Activated T-cell treated with anti-CD3 and anti-CD28 coated beads for 4 hours (primary cell): ENCODE data around the gene ANKK1.

Experiments used
- DNase-seq: peaks from one replicate; pipeline ENCODE4 v3.0.0-alpha.2; 2020

ANKK1 gene

DNA sequence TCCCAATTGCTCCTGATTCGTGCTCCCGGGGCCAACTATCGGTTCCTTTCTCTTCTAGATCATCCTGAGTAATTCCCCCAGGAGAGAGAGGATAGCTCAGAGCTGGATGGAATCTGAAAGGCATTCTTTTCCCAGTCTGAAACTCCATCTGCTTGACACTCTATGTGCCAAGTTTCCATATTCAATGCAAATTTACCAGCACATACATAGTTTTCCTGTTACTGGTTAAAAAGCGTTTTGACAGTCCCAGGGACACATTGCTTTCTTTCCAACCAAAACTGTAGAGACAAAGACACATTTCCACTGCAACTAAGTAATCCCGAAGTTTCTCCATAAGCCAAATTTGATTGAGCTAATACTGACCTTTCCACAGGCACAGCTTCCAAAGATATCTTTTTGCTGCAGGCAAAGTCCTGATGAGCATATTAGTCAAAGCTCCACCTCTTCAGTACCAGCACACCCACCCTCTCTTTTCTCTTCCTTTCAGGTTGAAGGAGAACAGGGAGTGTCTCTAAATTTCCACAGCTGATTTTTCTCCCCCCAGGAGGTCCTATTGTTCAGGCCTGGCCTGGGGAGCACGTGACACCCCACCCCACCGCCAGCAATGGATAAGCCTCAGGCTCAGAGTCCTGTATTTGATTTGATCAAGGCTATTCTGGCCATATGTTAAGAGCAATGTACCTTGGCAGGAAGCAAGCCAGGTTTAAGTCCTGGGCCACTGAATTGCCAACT is 9.7 kb upstream of the ANKK1 start:
- no peak for DNase-seq

DNA sequence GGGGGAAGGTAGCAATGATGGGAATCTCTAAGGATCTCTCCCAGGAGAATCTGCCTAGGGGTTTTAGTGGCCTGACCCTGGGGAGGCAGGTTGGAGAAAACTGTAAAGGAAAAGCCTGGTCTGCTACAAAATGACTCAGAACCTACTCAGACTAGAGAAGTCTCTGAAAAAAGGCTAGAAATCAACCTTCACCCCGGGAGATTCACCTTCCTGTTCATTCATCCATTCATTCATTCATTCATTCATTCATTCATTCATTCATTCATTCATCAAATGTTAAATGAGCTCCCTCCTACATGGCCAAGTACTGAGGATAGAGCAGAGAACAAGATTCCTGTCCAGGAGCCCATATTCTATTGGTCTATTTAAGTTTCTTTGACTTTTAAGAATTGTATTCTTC is 8.9 kb upstream of the ANKK1 start:
- DNase-seq, result no peak

GRCh38 chr11:113382121-113382520 is 5.5 kb upstream of the ANKK1 start:
- DNase-seq, result no peak

GRCh38 chr11:113384551-113384950 is 3.0 kb upstream of the ANKK1 start:
- no peak for DNase-seq

DNA sequence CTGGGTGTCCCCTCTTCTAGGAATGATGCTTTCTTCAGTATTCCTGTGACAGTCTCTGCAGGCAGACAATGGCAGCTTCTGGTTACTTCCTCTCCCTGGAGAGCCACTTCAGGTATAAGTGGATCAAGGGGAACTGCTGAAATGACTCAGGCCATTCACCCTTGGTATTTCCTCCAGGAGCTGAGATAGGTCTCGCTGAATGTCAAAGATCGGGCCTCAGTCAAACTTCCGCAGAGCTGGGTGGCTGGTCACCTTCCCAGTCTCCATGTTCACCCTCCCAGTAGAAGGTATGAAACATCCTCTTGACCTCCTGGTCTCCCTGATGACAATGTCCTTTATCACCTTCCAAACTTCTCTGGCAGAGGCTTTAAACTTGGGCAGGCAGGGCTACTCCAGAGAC is 1.8 kb upstream of the ANKK1 start:
- no peak for DNase-seq

DNA sequence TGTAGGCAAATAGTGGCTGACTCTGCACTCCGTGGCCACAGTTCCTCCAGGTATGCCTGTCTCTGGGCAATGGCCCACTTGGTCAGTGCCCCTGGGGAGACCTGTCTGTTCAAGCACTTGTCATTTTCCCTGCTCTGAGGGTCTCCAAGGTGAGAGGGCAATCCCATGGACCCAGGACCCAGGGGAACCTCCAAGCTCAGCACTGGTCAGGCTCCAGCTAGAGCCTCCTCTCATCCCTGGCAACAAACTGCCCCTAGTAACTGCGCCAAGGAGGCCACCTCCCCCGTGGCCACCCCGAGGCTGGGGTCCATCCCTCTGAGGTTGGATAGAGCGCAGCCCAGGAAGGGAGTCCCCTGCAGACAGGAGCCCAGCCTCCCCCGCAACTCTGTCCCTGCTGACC is 713 bp upstream of the ANKK1 start:
- DNase-seq, result no peak

DNA sequence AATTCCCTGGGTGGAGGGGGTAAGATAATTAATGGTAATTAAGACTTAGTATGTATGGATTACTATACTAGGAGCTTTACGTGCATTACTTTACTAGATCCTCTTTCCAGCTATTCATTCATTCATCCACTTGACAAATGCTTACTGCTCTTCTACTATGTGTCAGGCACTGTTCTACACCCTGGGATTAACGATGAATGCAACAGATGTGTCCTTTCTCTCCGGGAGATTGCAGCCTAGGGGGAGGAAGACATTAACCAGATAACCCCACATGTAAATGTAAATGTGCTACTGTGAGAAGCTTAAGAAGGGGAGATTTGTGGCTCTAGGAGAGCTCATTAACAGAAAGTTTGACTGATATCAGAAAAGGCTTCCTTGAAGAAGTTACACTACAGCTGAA is 1.7 kb downstream of the ANKK1 start:
- DNase-seq, result no peak

DNA sequence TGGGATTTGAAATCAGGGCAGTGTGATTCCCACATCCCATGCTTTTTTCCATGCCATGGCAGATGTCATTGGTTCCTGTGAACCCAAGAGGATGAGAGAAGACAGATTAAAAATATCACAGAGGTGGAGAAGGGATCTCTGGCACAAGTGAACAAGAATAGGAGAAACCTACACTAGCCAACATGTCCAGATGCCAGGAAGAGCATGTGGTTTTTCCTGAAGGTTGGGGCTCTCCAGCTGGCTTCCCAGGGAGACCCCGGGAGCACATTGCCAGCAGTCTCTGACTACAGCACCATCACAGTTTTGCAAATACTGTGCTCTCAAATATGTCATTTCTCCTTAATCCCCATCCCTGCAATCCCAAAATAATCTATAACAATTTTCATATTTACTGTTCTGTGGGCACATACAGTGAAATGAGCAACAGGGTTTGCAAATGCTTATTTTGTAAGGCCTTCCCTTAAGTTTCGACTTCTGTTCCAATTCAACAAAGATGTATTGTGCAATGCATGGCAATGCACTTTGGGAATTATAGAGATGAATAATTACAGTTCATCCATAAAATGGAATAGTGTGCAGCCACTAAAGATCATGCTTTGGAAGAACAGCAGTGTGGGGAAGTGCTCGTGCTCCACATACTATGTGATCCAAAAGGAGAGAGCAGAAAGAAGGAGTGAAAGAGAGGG is 4.8 kb downstream of the ANKK1 start:
- DNase-seq, result no peak

- no peak for DNase-seq
Observed at GRCh38 chr11:113393501-113393985, 6.0 kb downstream of the ANKK1 start.

DNA sequence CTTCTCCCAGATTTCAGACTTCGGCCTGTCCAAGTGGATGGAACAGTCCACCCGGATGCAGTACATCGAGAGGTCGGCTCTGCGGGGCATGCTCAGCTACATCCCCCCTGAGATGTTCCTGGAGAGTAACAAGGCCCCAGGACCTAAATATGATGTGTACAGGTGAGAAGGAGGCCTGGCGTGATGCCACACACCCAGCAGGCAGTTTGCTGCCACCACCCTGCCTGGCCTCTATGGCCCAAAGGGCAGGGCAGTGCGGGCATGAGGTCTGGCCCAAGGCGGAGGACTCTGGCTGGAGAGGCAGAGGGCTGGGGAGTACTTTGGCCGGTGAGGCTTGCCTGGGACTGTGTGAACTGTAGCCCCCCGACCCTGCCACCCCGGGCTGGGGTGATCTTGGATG is 7.3 kb downstream of the ANKK1 start:
- DNase-seq, result no peak

DNA sequence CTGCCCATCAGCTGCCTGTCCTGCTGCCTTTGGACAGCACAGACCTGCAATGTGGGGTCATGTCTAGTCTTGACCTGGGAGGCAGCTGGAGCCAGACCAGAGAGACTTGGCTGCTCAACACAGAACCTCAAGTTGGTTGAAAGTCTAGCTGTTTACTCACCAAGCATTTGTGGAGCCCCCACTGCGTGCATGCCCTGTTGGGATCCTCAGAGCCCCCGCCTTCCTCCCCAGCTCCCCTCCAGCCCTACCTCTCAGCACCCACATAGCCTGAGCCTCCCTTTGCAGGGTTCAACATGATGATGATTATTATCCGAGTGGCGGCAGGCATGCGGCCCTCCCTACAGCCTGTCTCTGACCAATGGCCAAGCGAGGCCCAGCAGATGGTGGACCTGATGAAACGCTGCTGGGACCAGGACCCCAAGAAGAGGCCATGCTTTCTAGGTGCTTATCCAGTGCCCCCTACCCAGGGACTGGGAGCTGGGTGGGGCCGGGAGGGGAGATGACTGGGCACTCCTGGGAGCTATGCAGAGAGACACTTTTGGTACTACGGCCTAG is 8.3 kb downstream of the ANKK1 start:
- DNase-seq, result no peak

- DNase-seq, result no peak
Observed at GRCh38 chr11:113396690-113397089, 9.1 kb downstream of the ANKK1 start.

DNA sequence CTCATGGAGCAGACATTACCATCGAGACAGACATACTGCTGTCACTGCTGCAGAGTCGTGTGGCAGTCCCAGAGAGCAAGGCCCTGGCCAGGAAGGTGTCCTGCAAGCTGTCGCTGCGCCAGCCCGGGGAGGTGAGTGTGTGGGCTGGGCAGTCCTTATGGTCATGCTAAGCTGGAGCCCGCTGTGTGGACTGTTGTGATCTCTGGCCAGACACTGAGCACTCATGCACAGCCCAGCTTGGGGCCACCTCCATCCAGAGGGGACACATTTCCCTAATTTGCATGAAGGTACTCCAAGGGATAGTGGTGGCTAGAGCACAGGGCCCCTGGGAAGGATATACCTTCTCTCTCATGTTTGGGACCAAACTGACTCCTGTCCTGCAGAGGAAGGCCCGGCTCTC is 9.6 kb downstream of the ANKK1 start:
- DNase-seq, result no peak

DNA sequence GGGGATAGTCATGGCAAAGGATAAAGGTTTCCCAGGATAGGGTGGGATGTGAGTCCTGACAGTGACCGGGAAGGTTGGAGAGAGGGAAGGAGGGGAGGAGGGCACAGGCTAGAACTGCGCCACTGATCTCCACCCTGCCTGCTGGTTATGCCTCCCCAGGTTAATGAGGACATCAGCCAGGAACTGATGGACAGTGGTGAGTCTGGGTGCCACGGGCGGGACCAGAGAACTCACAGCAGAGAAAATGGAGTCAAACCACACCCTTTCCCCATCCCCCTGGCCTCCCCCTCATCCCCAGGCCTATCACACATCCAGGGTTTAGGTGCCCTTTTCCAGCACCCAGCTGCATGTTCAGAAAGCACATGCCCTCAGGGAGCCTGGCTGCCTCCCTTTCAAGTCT is 10.2 kb downstream of the ANKK1 start:
- DNase-seq, result no peak

DNA sequence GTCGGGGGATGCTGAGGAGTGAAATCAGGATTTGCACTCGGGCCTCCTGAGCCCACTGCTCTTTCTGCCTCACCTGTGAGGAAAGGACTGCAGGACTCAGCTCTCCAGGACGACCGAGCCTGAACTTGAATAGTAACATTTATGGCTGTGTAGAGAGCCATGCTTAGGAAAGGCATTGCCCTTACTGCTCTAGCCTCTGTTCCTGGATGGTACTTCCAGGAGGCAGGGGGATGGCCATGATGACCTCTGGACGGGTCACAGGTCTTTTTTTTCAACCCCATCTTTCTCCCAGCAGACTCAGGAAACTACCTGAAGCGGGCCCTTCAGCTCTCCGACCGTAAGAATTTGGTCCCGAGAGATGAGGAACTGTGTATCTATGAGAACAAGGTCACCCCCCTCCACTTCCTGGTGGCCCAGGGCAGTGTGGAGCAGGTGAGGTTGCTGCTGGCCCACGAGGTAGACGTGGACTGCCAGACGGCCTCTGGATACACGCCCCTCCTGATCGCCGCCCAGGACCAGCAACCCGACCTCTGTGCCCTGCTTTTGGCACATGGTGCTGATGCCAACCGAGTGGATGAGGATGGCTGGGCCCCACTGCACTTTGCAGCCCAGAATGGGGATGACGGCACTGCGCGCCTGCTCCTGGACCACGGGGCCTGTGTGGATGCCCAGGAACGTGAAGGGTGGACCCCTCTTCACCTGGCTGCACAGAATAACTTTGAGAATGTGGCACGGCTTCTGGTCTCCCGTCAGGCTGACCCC is 11.3 kb downstream of the ANKK1 start:
- DNase-seq, result no peak

- DNase-seq, result no peak
Observed at GRCh38 chr11:113400631-113401230, 13.2 kb downstream of the ANKK1 start.

DNA sequence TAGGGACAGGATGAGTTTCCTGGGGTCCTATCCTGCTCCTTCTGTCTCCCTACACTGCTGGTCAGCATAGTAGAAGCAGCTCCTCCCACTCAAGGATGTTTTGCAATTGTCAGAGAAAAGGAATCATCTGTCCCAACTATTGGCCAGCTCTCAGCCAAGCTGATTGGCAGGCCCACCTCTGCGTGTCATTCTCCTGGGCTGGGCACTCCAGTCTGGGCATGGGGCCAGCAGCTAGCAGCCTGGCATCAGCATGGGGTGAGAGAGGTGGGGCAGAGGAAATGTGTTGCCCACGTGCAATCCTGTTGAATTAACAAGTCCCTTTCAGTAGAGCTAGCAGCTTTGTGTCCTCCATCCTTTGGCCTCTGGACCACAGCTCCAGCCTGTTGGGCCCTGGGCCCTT is 14.1 kb downstream of the ANKK1 start:
- DNase-seq, result no peak

DNA sequence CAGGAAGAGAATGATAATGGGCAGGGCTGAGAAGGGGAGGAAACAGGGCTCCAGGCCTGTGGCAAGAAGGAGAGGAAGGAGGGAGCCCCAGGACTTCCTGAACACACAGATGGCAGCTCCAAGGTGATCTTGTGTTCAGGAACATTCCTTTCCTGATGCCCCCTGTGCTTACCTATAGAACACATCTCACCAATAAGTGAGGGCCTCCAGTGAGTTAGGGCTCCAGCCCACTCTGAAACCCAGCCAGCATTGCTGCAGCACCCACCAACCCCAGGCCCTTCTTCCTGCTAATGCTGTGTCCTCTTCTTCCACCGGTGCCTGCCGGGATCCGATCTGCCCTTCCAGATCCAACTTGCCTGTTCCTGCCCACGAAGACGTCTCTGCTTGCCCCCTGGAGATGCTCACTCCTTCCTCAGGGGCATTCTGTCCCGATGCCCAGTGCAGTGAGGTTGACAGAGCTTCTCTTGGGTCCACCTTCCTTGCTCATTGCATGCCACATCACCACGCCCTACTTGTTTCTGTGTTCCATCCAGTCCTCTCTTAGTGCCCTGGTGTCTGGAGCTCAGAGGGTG is 17.4 kb downstream of the ANKK1 start:
- no peak for DNase-seq

- no peak for DNase-seq
Observed at GRCh38 chr11:113405724-113406478, 18.3 kb downstream of the ANKK1 start.

DNA sequence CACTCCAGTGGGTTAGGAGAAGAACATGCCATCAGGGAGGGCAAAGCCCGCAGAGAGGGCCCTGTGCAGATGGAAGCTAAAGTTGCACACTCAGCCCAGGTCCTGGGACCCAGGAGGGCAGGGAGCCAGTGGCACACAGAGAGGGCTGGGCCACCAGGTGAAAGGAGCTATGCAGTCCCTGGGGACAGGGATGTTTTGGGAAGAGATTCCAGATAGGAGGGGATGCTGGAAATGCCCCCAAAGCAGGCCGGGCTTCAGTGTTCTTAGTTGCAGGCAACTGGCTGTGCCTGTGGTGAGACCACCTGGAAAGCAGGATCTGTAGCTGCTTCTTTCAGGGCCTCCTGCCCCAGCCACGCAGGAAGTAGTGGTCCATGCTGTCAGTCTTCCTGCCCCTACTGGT is 19.6 kb downstream of the ANKK1 start:
- DNase-seq, result no peak

DNA sequence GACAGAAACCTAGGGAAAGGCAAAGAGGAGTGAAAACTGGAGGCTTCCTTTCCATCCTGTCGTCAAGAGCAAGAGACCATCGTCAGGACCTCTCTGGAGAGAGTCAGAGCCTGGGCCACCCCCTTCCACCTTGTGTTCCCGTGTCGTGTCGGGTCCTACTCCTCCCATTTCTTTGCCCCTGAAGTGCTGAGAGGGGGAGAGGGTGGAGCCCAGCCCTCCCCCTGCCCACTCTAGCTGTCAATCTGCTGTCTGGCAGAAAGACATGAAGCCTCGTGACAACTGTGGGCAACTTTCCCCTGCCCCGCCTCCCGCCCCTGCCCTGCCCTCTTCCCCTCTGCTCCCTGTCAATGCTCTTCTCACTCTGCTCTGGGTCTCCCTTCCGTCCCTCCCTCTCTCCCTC is 20.6 kb downstream of the ANKK1 start:
- DNase-seq, result no peak

GRCh38 chr11:113408887-113409286 is 21.3 kb downstream of the ANKK1 start:
- no peak for DNase-seq
